ENCODE measurements around the gene CMTM2. TPM values are rescaled to one million over a fixed set of nuclear protein-coding genes. Genes with fewer than 3 reads are reported as not detected.

Gene CMTM2
- total and polyA plus RNA-seq, 9 of the 15 experiments (the other 6 are each of a cell fraction or from before 2014, with no cell fraction given): not detected

- TF ChIP-seq, protein P1, sequence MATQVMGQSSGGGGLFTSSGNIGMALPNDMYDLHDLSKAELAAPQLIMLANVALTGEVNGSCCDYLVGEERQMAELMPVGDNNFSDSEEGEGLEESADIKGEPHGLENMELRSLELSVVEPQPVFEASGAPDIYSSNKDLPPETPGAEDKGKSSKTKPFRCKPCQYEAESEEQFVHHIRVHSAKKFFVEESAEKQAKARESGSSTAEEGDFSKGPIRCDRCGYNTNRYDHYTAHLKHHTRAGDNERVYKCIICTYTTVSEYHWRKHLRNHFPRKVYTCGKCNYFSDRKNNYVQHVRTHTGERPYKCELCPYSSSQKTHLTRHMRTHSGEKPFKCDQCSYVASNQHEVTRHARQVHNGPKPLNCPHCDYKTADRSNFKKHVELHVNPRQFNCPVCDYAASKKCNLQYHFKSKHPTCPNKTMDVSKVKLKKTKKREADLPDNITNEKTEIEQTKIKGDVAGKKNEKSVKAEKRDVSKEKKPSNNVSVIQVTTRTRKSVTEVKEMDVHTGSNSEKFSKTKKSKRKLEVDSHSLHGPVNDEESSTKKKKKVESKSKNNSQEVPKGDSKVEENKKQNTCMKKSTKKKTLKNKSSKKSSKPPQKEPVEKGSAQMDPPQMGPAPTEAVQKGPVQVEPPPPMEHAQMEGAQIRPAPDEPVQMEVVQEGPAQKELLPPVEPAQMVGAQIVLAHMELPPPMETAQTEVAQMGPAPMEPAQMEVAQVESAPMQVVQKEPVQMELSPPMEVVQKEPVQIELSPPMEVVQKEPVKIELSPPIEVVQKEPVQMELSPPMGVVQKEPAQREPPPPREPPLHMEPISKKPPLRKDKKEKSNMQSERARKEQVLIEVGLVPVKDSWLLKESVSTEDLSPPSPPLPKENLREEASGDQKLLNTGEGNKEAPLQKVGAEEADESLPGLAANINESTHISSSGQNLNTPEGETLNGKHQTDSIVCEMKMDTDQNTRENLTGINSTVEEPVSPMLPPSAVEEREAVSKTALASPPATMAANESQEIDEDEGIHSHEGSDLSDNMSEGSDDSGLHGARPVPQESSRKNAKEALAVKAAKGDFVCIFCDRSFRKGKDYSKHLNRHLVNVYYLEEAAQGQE (IDR thresholded peaks at IDR 0.05; ENCODE audit: borderline replicate concordance): peak; percentile 10; the same call in 1 of the 2 replicates
- TF ChIP-seq, protein P1 (CRISPR knock-in tag; IDR thresholded peaks at IDR 0.05; ENCODE audit: low read depth): no peak
- TF ChIP-seq CBX5 (IDR thresholded peaks at IDR 0.05; ENCODE audit: borderline replicate concordance, low read depth) (no peak), FOXA3 (CRISPR knock-in tag; conservative IDR thresholded peaks at IDR 0.05 in 1 of 2, IDR thresholded peaks at IDR 0.05 in 1 of 2) (0 out of 4 replicates have a peak, but pooled peaks of 1 of the 2 experiments have one; percentile 1), ZBTB11 (CRISPR knock-in tag; IDR thresholded peaks at IDR 0.05) (peak in 2 of 3 experiments; percentile 24 to 87; a peak in 2 of 6 replicates), ZNF830 (CRISPR knock-in tag; IDR thresholded peaks at IDR 0.05) (0 out of 2 replicates have a peak, but pooled peaks have one; percentile 76), MAZ (CRISPR knock-in tag; conservative IDR thresholded peaks at IDR 0.05 in 1 of 2, IDR thresholded peaks at IDR 0.05 in 1 of 2) (peak in 1 of 2 experiments; percentile 76; a peak in 3 of 4 replicates), MYC (IDR thresholded peaks at IDR 0.05; ENCODE audit: low read depth, low read length) (peak; percentile 37; the same call in 1 of the 2 replicates), MYC (CRISPR knock-in tag; IDR thresholded peaks at IDR 0.05; ENCODE audit: borderline replicate concordance, low read depth) (no peak), NFIC (IDR thresholded peaks at IDR 0.05) (peak; percentile 25; the same call in 1 of the 2 replicates), CTBP1 (IDR thresholded peaks at IDR 0.05; ENCODE audit: borderline replicate concordance) (0 out of 2 replicates have a peak, but pooled peaks have one; percentile 12)
Measured at GRCh38 chr16:66604376-66605176, 25.3 kb downstream of the CMTM2 start, which contains the start of gene CMTM3 (continued).

Data from K562 (cell line).